Measurements from ENCODE around the gene TIMP3. TPM values are rescaled to one million over a fixed set of nuclear protein-coding genes. Genes with fewer than 3 reads are reported as not detected.

Gene TIMP3
- total RNA-seq, 2 experiments from 2014 or later: not detected

- Mint-ChIP-seq H3K27me3 (ENCODE audit: low read depth) (peaks cover 2% of the 10 kb centered on the region), H3K9me3 (ENCODE audit: insufficient read depth) (no peaks in the 10 kb centered on the region), H3K27ac (no peak overlapping the region), H3K4me1 (ENCODE audit: low read depth) (no peaks in the 10 kb centered on the region), H3K36me3 (ENCODE audit: low read depth) (no peaks in the 10 kb centered on the region), H3K4me3 (no peak overlapping the region)
- DNase-seq (no peak), ATAC-seq (no peak)
- POLR2A ChIA-PET: no interaction called here
- CTCF ChIA-PET: no interaction called here
Measured at GRCh38 chr22:32853662-32854061, 52.2 kb downstream of the TIMP3 start.

- Mint-ChIP-seq H3K27ac (no peak overlapping the region), H3K4me1 (ENCODE audit: low read depth) (no peaks in the 10 kb centered on the region), H3K9me3 (ENCODE audit: insufficient read depth) (no peaks in the 10 kb centered on the region), H3K27me3 (ENCODE audit: low read depth) (peaks cover 2% of the 10 kb centered on the region), H3K4me3 (no peak overlapping the region), H3K36me3 (ENCODE audit: low read depth) (no peaks in the 10 kb centered on the region)
- ChIA-PET CTCF (no interaction called here), POLR2A (no interaction called here)
- ATAC-seq (no peak), DNase-seq (no peak)
Measured at GRCh38 chr22:32854351-32854804, 52.9 kb downstream of the TIMP3 start.

GRCh38 chr22:32855045-32855756, 53.7 kb downstream of the TIMP3 start:
- POLR2A ChIA-PET: no interaction called here
- H3K4me3 Mint-ChIP-seq: no peak overlapping the region
- peaks cover 2% of the 10 kb centered on the region for H3K27me3 Mint-ChIP-seq (ENCODE audit: low read depth)
- no peaks in the 10 kb centered on the region for H3K9me3 Mint-ChIP-seq (ENCODE audit: insufficient read depth)
- no peak for ATAC-seq
- CTCF ChIA-PET: no interaction called here
- DNase-seq: no peak
- H3K36me3 Mint-ChIP-seq (ENCODE audit: low read depth): no peaks in the 10 kb centered on the region
- no peak overlapping the region for H3K27ac Mint-ChIP-seq
- no peaks in the 10 kb centered on the region for H3K4me1 Mint-ChIP-seq (ENCODE audit: low read depth)

- ATAC-seq: no peak
- Mint-ChIP-seq H3K27ac (no peak overlapping the region), H3K27me3 (ENCODE audit: low read depth) (no peaks in the 10 kb centered on the region), H3K4me1 (ENCODE audit: low read depth) (no peaks in the 10 kb centered on the region), H3K36me3 (ENCODE audit: low read depth) (no peaks in the 10 kb centered on the region), H3K4me3 (no peak overlapping the region), H3K9me3 (ENCODE audit: insufficient read depth) (no peaks in the 10 kb centered on the region)
- ChIA-PET CTCF (no interaction called here), POLR2A (no interaction called here)
- no peak for DNase-seq
Measured at GRCh38 chr22:32858121-32858703, 56.7 kb downstream of the TIMP3 start.

- ATAC-seq (no peak), DNase-seq (no peak)
- H3K4me3 Mint-ChIP-seq: no peak overlapping the region
- H3K27me3 Mint-ChIP-seq (ENCODE audit: low read depth): no peaks in the 10 kb centered on the region
- H3K36me3 Mint-ChIP-seq (ENCODE audit: low read depth): no peaks in the 10 kb centered on the region
- ChIA-PET CTCF (no interaction called here), POLR2A (no interaction called here)
- H3K4me1 Mint-ChIP-seq (ENCODE audit: low read depth): no peaks in the 10 kb centered on the region
- no peaks in the 10 kb centered on the region for H3K9me3 Mint-ChIP-seq (ENCODE audit: insufficient read depth)
- H3K27ac Mint-ChIP-seq: no peak overlapping the region
Measured at GRCh38 chr22:32858957-32859356, 57.5 kb downstream of the TIMP3 start.

GRCh38 chr22:32859743-32860142, 58.2 kb downstream of the TIMP3 start:
- Mint-ChIP-seq H3K4me1 (ENCODE audit: low read depth) (no peaks in the 10 kb centered on the region), H3K27ac (no peak overlapping the region), H3K9me3 (ENCODE audit: insufficient read depth) (no peaks in the 10 kb centered on the region), H3K27me3 (ENCODE audit: low read depth) (no peaks in the 10 kb centered on the region), H3K36me3 (ENCODE audit: low read depth) (no peaks in the 10 kb centered on the region), H3K4me3 (no peak overlapping the region)
- ChIA-PET CTCF (no interaction called here), POLR2A (no interaction called here)
- no peak for ATAC-seq
- DNase-seq: no peak

GRCh38 chr22:32861330-32861729, 59.8 kb downstream of the TIMP3 start:
- H3K9me3 Mint-ChIP-seq (ENCODE audit: insufficient read depth): no peaks in the 10 kb centered on the region
- H3K27ac Mint-ChIP-seq: no peak overlapping the region
- POLR2A ChIA-PET: no interaction called here
- H3K4me3 Mint-ChIP-seq: no peak overlapping the region
- H3K27me3 Mint-ChIP-seq (ENCODE audit: low read depth): no peaks in the 10 kb centered on the region
- ATAC-seq (no peak), DNase-seq (no peak)
- CTCF ChIA-PET: no interaction called here
- H3K4me1 Mint-ChIP-seq (ENCODE audit: low read depth): no peaks in the 10 kb centered on the region
- no peaks in the 10 kb centered on the region for H3K36me3 Mint-ChIP-seq (ENCODE audit: low read depth)

GRCh38 chr22:32862083-32862482, 60.6 kb downstream of the TIMP3 start:
- ChIA-PET POLR2A (no interaction called here), CTCF (no interaction called here)
- ATAC-seq (no peak), DNase-seq (no peak)
- H3K4me1 Mint-ChIP-seq (ENCODE audit: low read depth): no peaks in the 10 kb centered on the region
- H3K36me3 Mint-ChIP-seq (ENCODE audit: low read depth): no peaks in the 10 kb centered on the region
- no peaks in the 10 kb centered on the region for H3K27me3 Mint-ChIP-seq (ENCODE audit: low read depth)
- no peak overlapping the region for H3K4me3 Mint-ChIP-seq
- no peaks in the 10 kb centered on the region for H3K9me3 Mint-ChIP-seq (ENCODE audit: insufficient read depth)
- no peak overlapping the region for H3K27ac Mint-ChIP-seq

GRCh38 chr22:32862936-32863661, 61.6 kb downstream of the TIMP3 start:
- POLR2A ChIA-PET: no interaction called here
- no peak for ATAC-seq
- no peak overlapping the region for H3K4me3 Mint-ChIP-seq
- no peaks in the 10 kb centered on the region for H3K36me3 Mint-ChIP-seq (ENCODE audit: low read depth)
- no peaks in the 10 kb centered on the region for H3K9me3 Mint-ChIP-seq (ENCODE audit: insufficient read depth)
- DNase-seq: no peak
- no peaks in the 10 kb centered on the region for H3K27me3 Mint-ChIP-seq (ENCODE audit: low read depth)
- H3K27ac Mint-ChIP-seq: no peak overlapping the region
- H3K4me1 Mint-ChIP-seq (ENCODE audit: low read depth): no peaks in the 10 kb centered on the region
- CTCF ChIA-PET: no interaction called here

GRCh38 chr22:32864041-32864440, 62.5 kb downstream of the TIMP3 start:
- Mint-ChIP-seq H3K27me3 (ENCODE audit: low read depth) (no peaks in the 10 kb centered on the region), H3K4me1 (ENCODE audit: low read depth) (no peaks in the 10 kb centered on the region), H3K36me3 (ENCODE audit: low read depth) (no peaks in the 10 kb centered on the region), H3K4me3 (no peak overlapping the region), H3K27ac (no peak overlapping the region), H3K9me3 (ENCODE audit: insufficient read depth) (no peaks in the 10 kb centered on the region)
- no peak for DNase-seq
- ChIA-PET POLR2A (no interaction called here), CTCF (no interaction called here)
- ATAC-seq: no peak

- H3K36me3 Mint-ChIP-seq (ENCODE audit: low read depth): no peaks in the 10 kb centered on the region
- POLR2A ChIA-PET: no interaction called here
- H3K9me3 Mint-ChIP-seq (ENCODE audit: insufficient read depth): no peaks in the 10 kb centered on the region
- H3K4me1 Mint-ChIP-seq (ENCODE audit: low read depth): no peaks in the 10 kb centered on the region
- no peak for ATAC-seq
- CTCF ChIA-PET: no interaction called here
- DNase-seq: no peak
- no peaks in the 10 kb centered on the region for H3K27me3 Mint-ChIP-seq (ENCODE audit: low read depth)
- no peak overlapping the region for H3K27ac Mint-ChIP-seq
- no peak overlapping the region for H3K4me3 Mint-ChIP-seq
Measured at GRCh38 chr22:32864596-32864995, 63.1 kb downstream of the TIMP3 start.

- no peaks in the 10 kb centered on the region for H3K27me3 Mint-ChIP-seq (ENCODE audit: low read depth)
- no peaks in the 10 kb centered on the region for H3K36me3 Mint-ChIP-seq (ENCODE audit: low read depth)
- no peak overlapping the region for H3K4me3 Mint-ChIP-seq
- no peak overlapping the region for H3K27ac Mint-ChIP-seq
- ChIA-PET CTCF (no interaction called here), POLR2A (no interaction called here)
- ATAC-seq (no peak), DNase-seq (no peak)
- H3K4me1 Mint-ChIP-seq (ENCODE audit: low read depth): no peaks in the 10 kb centered on the region
- H3K9me3 Mint-ChIP-seq (ENCODE audit: insufficient read depth): no peaks in the 10 kb centered on the region
Measured at GRCh38 chr22:32866953-32867352, 65.4 kb downstream of the TIMP3 start.
